Measurements from ENCODE around the gene DCTN5.
"Not testable (repeated sequence)": the region's sequence is repeated elsewhere in the genome, so short reads cannot be mapped to it uniquely, and the experiment has no call there.

Gene DCTN5

DNA sequence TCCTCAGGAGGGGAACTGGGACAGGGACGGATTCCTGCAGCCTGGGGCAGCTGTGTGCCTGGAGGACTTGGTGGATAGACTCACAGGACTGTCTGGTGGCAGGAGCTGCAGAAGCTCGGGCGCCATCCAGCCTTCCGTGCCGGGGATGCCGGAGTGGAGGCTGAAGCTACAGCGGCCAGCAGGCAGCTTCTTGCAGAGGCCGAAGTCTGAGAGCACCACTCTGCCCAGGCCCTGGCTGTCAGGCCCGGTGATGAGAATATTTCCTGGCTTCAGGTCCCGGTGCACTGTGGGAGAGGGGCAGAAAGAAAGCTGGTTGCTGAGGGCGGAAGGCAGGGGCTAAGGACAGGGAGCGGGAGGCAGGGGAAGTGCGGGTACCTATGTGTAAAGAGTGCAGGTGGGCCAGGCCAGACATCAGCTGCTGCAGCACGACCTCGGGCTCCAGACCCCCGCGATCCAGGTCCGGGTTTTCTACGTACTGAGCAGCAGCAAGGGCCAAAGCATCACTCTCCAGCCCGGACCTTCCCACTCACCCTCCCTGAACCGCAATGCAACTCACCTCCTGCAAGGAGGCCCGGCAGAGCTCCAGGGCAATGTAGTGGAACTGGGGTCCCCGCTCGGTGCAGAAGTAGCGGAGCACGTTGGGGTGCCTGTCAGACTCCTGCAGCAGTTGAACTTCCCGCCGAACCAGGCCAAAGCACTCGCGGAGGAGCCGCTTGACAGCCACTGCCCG, 53.5 kb downstream of the DCTN5 start:
- no peak for DNase-seq

DNA sequence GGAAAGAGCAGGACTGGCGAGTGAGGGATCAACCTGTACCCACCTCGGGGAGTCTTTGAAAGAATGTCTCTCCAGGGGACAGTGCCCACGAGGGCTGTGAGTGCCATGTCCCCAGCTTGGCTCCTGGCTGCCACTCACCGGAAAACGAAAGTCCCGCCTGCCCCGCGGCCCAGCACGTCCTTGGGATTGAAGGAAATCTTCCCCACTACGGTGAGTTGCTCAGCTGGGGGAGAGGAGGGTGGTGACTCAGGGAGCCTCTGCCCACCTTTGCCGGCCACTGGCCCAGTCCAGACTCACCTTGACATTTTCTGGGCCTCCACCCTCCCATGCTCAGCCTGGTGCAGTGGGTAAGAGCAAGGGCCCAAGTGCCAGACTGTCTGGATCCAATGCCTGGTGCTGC, 54.5 kb downstream of the DCTN5 start:
- no peak for DNase-seq

DNA sequence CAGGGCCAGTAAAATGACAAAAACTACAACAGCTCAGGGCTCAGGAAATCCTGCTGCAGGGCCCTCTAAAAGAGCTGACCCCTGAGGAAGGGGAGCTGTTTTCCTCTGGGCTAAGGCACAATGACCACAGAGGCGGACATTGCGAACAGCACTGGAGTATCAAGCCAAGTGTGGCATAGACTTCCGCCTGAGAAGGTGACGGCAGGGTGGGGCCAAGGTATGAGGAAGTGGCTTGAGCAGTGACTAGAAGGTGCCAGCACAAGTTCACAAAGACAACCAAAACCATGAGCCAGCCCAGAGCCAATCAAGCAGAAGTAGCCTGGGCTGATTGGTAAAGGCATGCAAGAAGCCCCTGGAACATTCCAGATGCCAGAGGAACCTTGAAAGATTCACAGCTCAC, 57.8 kb downstream of the DCTN5 start:
- no peak for DNase-seq

- no peak for DNase-seq
Measured at GRCh38 chr16:23700093-23700492, 58.8 kb downstream of the DCTN5 start.

GRCh38 chr16:23700509-23700908, 59.2 kb downstream of the DCTN5 start:
- peak; percentile 5 for DNase-seq

DNA sequence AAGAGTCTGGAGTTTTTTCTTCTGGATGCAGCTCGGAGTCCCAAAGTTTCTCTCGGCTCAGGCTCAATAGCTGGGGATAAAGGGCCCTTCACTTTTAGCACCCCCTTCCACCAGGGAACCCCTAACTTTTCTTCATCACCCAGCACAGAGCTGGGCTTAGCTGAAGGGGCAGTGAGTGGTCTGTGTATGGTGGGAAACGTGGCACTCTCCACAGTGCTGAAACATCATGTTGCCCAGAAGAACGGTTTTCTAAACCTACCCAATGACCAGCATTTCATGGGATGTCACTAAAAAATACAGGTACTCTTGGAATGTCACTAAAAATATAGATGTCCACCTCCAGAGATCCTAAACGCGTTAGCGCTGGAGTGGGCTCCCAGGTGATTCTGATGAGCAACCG, 59.8 kb downstream of the DCTN5 start:
- DNase-seq, result no peak

- DNase-seq, result no peak
Measured at GRCh38 chr16:23702951-23703350, 61.7 kb downstream of the DCTN5 start.

DNA sequence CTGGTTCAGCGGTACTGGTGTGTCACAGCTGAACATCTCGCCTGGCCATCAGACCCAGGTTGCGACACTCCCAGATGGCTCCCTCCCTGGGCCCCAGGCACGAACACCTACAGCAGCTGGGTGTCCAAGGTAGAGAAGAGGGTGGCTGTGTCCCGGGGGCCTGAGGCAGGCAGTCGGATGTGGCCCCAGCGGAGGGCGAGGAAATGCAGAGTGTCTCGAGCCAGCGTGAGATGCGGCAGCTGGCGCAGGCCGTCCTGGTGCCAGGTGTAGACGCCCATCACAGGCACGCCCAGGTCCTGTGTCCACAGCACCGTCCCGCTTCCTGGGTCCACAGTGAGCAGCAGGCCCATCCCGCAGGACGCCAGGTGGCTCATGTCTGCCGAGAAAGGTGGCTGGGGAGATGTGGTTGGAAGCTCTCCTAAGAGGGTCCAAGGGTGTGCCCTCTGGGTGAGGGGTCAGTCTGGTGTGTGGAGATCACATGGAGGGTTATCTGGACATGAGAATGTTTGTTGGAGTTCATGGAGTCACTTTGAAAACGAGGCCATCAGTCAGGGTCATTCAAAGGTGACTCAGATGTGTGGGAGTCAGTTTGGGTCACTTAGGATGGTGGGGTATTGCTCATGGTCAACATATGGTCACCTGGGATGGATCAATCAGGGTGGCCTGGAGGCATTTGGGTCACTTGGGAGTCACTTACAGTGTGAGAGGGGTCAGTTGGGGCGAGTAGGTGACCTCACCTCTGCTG, 63.7 kb downstream of the DCTN5 start:
- no peak for DNase-seq

- no peak for DNase-seq
Measured at GRCh38 chr16:23705517-23705902, 64.2 kb downstream of the DCTN5 start.

GRCh38 chr16:23706439-23706838, 65.2 kb downstream of the DCTN5 start:
- DNase-seq, result no peak

DNA sequence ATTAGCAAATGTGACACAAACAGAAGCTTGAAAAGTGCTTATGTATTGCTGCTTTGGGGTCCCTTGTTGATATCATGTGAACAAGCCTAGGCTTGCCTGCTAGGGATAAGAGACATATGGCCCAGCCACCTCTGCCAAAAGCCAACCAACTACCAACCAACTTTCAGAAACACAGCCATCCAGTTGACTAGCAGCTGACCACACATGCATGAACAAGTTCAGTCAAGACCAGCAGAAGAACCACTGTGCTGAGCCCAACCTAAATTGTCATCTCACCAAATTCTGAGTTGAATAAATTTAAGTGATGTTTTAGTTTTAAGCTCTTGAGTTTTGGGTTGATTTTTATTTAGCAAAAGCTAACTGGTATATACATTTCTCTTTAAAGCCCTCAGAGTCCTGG, 68.3 kb downstream of the DCTN5 start:
- no peak for DNase-seq

- DNase-seq, result no peak
Measured at GRCh38 chr16:23710008-23710407, 68.7 kb downstream of the DCTN5 start.

DNA sequence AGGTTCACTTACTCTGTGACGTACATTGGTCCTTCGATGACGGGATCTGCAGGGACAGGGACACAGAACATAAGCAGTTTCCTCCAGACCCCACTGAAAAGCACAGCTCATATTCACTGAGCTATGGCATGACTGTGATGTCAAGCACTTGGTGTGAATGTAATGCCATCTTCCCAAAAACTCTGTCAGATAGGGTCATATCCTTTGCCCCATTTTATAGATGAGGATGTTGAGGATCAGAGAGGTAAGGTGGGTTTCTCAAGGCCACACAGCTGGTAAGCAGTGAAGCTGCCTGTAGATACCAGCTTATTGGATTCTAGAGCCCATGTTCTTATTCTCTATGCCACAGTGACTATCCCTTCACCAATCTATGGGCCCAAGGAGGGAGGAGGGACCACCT, 69.2 kb downstream of the DCTN5 start:
- no peak for DNase-seq

DNA sequence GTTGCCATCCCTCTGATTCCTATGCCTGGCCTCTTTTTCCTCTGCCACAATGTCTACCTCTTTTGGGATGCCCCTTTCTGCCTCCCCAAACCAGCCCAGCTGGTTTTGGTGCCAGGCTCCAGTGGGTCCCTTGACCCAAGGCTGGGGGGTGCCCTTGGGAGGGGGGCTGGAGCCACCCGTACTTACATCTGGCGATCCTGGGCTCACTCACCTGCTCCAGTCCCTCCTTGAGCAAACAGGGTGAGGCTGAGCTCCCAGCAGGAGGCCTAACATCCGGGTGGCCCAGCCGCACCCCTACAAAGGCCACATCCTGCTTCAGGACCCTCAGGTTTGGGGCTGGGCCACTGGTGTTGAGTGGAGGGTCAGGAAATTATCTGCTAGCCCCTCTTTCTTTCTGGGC, 70.5 kb downstream of the DCTN5 start:
- DNase-seq, result no peak

DNA sequence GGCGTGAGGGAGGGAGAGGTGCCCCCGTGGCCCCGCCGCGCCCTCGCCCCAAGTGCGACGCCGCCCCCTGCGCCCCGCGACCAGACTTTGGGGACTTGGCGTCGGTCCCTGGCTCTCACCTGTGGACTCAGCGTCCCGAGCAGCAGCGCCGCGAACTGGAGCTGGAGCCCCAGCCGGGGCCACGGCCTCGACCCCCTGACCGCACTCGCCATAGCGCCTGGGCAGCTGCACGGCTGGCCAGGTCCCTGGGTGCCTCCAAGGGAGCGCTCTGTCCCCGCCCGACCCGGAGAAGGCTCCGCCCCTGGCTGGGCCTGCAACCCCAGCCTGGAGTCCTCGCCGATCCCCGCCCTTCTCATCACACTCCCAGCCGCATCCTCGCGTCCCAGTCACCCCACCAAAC, 71.7 kb downstream of the DCTN5 start, which contains the start of gene ERN2:
ERN2 (minus strand) TSS at position 247 of the 400 bp plus-strand sequence; CDS start at position 212, 35 bp downstream.
- no peak for DNase-seq

DNA sequence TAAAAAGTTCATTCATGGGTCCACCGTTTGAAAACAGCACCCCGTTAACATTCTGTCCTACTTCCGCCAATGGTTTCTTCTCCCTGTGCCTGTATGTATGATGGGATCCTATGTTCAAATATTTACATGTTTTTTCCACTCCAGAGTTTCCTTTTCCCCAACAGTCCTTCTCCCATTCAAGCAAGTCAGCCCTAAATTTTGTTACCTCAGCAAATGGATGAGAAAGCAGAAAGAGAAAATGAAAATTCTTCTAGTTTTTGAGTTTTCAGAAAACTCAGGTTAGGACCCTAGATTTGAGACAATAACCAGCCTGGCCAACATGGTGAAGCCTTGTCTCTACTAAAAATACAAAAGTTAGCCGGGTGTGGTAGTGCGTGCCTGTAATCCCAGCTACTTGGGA, 75.2 kb downstream of the DCTN5 start:
- DNase-seq, result no peak

DNA sequence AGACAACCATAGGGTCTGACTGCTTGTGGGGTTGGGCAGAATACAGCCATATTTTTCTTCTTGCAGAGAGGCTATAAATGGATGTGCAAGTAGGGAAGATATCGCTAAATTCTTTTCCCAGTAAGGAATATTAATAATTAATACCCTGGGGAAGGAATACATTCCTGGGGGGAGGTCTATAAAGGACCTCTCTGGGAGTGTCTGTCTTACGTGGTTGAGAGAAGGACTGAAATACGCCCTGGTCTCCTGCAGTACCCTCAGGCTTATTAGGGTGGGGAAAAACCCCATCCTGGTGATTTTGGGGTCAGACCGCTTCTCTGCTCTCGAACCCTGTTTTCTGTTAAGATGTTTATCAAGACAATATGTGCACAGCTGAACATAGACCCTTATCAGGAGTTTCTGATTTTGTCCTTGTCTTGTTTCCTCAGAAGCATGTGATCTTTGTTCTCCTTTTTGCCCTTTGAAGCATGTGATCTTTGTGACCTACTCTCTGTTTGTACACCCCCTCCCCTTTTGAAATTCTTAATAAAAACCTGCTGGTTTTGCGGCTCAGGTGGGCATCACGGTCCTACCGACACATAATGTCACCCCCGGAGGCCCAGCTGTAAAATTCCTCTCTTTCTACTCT, 81.5 kb downstream of the DCTN5 start:
- DNase-seq, result not testable (repeated sequence)

DNA sequence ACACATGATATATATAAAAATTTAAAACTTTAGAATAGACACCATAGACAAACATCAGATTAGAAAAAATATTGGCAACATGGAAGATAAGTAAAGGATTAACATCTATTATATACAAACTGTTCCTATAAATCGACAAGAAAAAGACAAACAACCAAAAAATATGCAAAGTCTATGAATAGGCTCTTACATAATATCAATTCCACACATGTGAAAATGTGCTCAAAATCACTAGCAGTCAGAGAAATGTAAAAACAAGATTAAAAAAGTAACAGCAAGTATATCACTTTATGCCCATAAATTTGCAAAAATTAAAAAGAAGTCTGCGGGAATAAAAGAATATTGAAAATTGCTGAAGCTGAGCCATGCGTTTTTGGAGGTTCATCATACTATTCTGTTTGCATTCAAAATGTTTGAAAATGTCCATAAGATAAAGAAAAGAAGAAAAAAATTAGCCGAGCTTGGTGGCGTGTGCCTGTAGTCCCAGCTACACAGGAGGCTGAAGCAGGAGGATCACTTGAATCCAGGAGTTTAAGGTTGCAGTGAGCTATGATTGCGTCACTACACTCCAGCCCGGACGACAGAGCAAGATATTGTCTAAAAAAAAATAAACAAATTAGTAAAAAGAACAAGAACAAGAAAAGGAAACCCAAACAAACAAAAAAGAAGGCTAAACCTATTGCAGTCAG, 83.0 kb downstream of the DCTN5 start:
- DNase-seq, result no peak

DNA sequence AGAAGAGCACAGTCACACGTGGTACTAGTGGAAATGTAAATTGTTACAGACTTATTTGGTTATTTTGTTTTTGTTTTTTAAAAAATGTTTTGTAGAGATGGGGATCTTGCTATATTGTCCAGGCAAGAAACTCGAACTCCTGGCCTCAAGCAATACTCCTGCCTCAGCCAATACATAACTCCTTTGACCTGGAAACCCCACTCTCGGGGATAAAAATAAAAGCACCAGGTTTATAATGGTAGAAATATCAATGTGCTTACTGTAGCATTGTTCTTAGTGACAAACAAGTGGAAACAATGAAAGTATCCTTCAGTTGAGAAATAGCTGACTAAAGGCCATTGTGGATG, 83.5 kb downstream of the DCTN5 start:
- no peak for DNase-seq

- DNase-seq, result no peak
Measured at GRCh38 chr16:23726710-23727109, 85.4 kb downstream of the DCTN5 start.
